ENCODE data around the gene DENND1B. TPM values are rescaled to one million over a fixed set of nuclear protein-coding genes. Genes with fewer than 3 reads are reported as not detected.
A peak's percentile ranks its signal among the peaks of the same experiment; 100 is the strongest.
"Not testable (repeated sequence)": the region's sequence is repeated elsewhere in the genome, so short reads cannot be mapped to it uniquely, and the experiment has no call there.

The DENND1B gene
- polyA plus RNA-seq, 1 donor, result 4.5 TPM

DNA sequence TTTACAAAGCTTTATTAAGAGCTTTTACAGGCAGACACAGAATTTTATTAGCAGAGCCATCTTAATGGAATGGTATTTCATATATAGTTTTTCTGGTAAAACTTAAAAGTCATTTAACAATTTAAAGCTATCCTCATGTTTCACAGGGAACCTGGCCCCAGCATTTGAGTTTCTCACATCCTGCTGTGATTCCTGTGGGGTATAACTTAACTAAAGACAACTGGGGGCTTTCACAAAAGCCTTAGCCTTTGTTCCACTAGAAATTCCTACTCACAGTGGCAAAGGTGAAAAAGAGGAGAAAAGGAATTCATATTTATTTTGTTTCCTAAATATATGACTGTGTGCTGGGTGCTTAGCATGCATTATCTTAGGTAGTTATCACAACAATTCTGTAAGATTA is 233.9 kb downstream of the DENND1B start:
- no peak for DNase-seq

- DNase-seq, result no peak
Observed at GRCh38 chr1:197526736-197527371, 248.4 kb downstream of the DENND1B start.

DNA sequence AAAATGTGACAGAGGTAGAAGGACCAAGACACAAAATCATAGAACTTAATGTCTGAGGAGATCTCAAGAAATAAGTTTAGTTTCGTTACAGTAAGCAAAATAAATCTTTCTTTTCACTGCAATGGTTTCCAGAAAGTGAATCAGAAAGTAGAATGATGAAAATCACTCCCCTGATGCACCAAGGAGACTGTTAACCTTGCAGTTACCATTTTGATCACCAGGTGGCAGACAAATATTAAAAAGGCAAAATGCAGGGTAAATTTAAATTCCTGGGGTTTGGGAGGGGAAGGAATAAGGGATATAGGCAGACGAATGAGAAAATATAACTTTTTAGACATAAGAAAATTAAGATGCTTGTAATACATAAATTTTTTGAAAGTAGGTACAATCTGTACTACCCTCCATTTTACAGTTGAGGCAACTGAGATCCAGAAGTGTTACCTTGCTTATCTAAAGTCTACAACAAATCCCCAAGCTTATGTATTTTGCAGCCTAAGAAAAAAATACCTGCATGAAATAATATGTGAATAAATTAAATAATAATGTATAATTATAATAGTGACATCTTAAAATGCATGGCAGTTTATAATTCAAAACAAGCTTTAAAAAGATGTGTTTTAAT is 254.1 kb downstream of the DENND1B start:
- peak; percentile 15 for DNase-seq

DNA sequence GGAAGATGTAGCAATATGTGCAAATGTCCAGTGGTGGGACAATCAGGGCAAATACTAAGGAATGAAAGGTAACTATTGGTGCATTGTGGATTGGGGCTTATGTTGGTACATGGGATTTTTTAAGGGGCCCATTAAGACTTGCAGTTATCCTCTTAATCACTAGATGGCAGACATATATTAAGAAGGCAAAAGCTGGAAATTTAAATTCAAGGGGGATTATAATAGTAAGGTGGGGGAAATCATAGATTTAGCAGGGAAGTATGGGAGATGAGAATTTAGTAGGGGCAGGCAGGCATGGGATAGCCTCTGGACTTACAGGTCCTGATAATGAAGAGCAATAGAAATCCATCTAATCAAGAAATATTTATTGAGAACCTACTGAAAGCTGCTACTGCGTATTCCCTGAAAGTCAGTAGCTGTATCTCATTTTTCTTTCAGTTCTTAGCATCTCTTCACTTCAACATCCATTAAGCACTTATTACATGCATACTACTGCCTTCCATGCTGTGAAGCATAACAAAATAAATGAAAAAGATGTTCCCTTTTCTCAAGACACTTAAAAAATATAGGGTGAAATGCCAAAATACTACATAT is 255.4 kb downstream of the DENND1B start:
- DNase-seq, result no peak

GRCh38 chr1:197515421-197515820 is 259.9 kb downstream of the DENND1B start:
- DNase-seq, result no peak

GRCh38 chr1:197510691-197511378 is 264.4 kb downstream of the DENND1B start:
- DNase-seq, result no peak

DNA sequence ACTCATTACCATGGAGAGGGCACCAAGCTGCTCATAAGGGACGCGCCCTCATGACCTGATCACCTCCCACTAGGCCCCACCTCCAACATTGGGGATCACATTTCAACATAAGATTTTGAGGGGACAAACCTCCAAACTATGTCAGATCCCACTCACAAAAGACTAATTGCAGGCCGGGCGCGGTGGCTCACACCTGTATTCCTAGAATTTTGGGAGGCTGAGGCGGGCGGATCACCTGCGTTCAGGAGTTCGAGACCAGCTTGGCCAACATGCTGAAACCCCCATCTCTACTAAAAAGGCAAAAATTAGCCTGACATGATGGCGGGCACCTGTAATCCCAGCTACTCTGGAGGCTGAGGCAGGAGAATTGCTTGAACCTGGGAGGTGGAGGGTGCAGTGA is 278.6 kb downstream of the DENND1B start:
- DNase-seq, result no peak

- not testable (repeated sequence) for DNase-seq
Observed at GRCh38 chr1:197491505-197491904, 283.8 kb downstream of the DENND1B start.

DNA sequence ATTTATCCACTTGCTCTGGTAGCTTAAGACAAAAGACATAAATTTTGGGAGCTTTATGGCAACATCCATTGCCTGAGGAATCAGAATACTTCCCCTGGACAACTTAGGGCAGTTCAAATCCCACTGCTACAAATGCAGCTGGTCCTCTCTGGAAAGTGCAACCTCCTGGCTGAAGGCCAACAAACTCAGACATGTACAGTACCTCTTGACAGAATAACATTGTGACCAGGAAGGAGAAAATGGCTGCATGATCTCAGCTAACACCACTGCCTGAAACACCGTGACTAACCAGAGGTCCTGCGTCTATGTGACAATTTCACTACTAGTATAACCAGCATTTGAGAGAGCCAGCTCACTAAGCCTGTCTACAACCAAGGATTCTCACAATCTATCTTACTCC is 288.3 kb downstream of the DENND1B start:
- DNase-seq, result no peak

GRCh38 chr1:197485790-197486189 is 289.5 kb downstream of the DENND1B start:
- no peak for DNase-seq

- no peak for DNase-seq
Observed at GRCh38 chr1:197481101-197481500, 294.2 kb downstream of the DENND1B start.

DNA sequence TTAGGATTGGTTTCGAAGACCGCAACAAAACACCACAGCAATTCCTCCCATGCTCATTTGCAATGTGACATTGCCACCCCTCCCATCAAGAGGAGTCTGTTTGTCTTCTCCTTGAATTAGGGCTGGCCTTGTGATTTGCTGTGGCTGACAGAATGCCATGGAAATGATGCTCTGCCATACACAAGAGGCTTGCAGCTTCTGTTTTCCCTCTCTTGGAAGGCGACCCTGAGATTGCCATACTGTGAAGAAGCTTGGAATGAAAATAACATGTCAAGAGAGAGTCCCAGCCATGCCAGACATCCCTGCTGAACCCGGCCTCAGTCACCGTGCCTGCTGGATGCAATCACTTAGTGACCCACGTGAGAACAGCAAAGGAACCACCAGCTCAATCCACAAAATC is 294.8 kb downstream of the DENND1B start:
- no peak for DNase-seq

DNA sequence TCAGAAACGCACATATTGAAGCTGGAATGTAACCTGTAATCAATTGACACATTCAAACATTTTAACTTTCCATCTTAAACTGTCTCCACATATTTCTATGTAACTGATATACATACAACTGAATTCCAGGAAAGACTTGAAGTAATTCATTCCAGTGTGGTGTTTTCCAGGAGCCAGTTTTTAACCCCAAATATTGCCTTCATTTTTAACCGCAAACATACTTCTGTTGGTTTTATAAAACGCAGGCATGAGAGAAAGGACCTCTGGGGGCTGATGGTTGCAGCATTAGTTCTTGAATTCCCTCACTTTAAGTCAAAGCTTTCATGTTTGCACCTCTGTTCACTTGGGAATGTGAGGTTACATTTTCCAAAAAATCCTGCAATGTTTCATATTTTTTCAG is 303.1 kb downstream of the DENND1B start:
- DNase-seq, result no peak

GRCh38 chr1:197471248-197471985 is 303.9 kb downstream of the DENND1B start:
- DNase-seq, result peak; percentile 32

DNA sequence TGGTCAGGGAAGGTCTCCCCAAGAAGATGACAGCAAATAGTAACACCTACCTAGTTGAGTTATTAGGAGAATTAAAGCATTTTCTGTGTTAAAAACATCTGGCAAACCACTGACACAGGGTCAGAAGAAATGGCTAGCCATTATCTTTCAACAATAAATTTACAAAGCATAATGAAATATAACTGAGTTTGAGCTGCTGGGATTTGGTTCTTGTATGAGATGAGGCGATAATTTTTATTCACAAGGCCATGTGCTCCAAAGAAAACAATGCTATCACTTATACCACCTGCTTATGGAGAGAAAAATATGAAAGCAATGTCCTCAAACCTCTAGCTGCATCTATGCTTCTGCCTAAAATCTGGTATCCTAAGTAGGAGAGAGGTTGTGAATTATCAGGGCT is 304.9 kb downstream of the DENND1B start:
- no peak for DNase-seq

DNA sequence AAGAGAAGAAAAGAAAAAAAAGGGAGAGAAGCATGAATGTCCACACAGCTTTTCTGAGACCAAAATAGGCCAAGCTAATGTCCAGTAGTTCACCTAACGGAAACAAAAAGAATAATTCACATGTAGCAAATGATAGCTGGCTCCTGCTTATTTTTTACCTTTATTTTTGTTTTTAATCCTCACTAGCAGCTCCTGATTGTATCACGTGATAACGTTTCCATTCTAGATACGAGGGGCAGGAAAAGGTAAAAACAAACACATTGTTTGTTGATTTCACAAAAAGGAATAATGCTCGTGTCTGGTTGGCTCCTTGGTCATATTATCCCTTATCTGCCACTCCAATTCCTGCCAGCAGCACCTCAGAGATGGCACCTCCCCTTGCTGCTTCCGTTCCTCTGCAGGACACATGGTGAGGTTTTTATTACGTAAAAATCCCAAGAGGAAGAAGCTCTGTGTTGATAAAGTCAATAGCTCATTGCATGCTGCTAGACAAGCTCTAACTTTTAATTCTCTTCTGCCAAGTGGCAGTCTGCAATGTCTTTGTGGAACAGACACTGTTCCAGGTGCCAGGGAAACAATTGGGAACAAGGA is 305.6 kb downstream of the DENND1B start:
- no peak for DNase-seq

GRCh38 chr1:197468543-197469175 is 306.6 kb downstream of the DENND1B start:
- DNase-seq, result no peak

DNA sequence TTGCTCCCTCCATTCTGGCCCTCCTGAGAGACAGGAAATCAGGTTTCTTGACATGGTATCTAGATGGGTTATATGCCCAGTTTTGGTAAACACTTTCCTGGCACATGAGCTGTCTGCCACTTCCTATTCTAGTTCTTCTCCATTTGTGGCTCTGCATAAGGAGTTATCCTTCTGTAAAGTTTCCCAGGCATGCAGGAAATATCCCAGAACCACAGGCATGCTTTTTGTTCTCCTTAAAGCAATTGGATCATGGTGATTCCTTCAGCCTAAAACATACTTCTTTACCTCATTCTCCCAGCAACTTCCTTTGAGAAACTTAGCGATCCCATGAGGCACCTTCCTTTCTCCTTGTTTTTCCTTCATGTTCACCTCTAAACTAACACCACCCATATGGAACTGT is 307.4 kb downstream of the DENND1B start:
- DNase-seq, result no peak

- DNase-seq, result no peak
Observed at GRCh38 chr1:197466813-197467212, 308.5 kb downstream of the DENND1B start.

DNA sequence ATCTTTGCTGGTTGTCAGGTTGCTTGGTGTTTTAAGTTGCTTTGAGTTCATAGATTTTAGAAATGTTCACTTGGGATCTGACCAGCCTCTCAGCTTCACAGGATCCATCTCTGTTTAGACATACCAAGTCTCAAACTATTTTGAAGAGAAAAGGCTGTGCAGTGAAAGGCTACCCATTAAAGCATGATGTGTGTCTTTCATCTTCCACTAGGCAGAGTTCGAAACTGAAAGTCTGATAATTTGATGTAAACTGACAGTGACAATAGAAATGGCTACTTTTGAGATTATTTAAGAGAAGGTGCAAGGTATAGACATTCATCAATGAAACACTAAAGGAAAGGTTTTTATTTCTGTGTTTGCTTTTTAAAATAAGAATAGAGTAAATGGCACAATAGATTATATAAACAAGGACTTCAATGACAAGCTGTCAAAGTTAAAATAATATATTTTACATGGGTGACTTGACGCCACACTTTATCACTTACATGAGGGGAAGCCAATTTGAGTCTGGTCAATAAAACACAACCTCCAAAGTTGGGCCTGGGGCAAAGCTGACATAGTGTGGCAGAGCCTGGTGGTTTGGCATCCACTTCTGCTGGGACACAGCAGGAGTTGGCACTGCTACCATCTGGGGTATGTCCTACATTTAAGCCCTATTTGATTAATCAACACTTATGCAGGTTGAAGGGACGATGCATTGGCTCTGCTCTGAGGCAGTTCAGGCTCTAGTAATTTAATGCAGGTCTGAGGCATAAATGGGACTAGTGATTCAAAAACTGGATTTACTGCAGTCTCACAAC is 309.6 kb downstream of the DENND1B start:
- no peak for DNase-seq

DNA sequence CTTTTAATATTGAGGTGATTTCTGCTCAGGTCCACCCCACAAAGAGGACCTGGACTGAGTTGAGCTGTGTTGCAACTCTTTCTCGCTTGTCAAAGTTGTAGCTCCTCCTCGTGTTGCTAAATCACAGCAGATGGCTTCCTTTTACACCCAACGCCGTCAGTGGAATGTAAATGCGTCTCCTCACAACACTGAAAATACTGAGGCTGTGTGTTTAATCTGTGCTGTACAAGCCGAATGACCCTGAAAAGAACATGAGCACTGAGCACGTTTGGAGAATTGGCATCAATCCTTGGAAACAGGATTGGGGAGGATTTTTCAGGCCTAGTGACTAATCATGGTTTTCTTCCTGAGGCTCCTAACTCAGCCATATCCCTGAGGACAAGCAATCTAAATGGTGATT is 311.2 kb downstream of the DENND1B start:
- peak; percentile 77 for DNase-seq
